NCI-H1105 (cell line): ENCODE results near the gene DTNBP1.
A peak's percentile ranks its signal among the peaks of the same experiment; 100 is the strongest.

ENCODE experiments used
- DNase-seq: peaks from one replicate; lab custom pipeline; 2025; lab: John Stamatoyannopoulos, UW

Gene DTNBP1

DNA sequence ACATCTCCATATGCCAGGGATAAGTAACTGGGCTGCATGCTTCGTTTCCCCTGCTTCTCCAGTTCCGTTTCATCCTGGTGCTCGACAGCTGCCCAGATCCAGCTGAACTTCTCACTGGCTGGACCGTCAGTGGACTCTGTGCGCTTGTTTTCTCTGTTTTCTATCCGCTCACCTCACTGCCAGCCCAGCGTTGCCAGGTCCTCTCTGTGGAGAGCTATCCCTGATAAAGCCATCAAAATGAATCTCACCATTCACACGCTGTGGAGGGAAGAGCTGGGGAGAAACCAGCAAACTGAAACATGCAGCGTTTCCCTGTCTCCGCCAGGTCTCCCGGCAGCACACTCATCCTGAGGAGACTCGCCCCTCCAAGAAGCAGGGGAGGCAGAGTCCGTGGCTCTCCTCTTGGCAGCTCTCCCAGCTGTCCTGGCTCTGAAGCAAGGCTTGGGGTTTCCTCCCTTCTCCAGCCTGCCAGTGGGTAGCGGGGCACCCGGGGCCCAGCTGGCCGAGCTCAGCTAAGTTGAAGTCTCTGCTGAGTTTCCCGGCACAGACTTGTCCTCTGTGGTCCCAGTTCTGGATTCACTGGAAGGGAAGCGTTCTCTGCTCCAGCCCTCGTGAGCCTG, 160.9 kb downstream of the DTNBP1 start:
- DNase-seq, result no peak

GRCh38 chr6:15500901-15501825, 161.7 kb downstream of the DTNBP1 start:
- DNase-seq, result no peak

DNA sequence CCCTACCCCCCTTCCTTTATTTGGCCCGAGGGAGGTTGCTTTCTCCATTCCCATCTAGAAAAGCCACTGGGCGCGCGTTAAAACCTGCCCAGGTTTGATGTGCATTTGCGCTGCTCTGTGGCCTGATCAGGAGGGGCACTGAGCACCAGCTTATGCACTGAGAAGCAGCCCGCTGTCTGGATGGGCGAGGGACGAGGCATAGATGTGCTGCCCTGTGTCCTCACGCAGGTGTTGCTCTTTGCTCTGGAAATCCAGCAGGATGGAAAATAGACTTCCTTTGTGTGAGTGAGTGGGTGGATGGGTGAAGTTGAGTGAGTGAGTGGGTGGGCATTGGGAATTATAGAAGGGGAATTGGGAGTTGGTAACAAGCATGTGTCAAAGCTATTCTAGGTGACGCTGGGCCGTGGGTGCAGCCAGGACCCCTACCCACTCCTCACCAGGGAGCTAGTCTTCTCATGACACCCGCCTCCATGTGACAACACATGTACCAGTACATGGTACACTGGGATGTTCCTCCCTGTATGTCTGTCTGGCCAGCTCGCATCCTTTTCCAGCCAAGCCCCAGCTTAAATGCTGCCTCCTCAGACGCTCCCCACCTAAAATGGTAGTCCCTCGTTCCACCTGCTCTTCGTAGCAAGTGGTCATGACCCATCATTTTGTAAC, 162.6 kb downstream of the DTNBP1 start:
- DNase-seq, result no peak

DNA sequence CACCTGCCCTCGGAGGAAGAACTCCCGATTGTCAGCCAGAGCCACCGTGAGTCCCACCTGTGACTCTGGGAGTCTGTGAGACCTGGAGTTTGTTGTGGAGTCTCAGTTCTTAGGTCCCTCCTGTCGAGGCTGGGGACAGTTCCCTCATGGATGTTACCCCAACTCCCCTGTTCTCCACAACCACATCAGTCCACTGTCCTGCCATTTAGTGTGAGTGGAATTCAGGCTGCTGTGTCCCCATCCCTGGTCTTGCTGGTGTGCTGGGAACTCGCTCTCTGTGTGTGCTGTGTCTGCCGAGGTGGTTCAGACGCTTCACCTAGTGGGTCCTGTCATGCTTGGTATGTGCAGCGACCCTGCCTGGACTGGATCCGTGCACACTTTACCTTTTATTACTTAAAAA, 163.2 kb downstream of the DTNBP1 start:
- no peak for DNase-seq

- DNase-seq, result no peak
These were observed 163.7 kb downstream of the DTNBP1 start for GRCh38 chr6:15499125-15499524.

GRCh38 chr6:15498640-15499039, 164.2 kb downstream of the DTNBP1 start:
- DNase-seq, result no peak

- DNase-seq, result no peak
These were observed 166.3 kb downstream of the DTNBP1 start for GRCh38 chr6:15496345-15497131.

GRCh38 chr6:15495375-15495901, 167.4 kb downstream of the DTNBP1 start:
- no peak for DNase-seq

DNA sequence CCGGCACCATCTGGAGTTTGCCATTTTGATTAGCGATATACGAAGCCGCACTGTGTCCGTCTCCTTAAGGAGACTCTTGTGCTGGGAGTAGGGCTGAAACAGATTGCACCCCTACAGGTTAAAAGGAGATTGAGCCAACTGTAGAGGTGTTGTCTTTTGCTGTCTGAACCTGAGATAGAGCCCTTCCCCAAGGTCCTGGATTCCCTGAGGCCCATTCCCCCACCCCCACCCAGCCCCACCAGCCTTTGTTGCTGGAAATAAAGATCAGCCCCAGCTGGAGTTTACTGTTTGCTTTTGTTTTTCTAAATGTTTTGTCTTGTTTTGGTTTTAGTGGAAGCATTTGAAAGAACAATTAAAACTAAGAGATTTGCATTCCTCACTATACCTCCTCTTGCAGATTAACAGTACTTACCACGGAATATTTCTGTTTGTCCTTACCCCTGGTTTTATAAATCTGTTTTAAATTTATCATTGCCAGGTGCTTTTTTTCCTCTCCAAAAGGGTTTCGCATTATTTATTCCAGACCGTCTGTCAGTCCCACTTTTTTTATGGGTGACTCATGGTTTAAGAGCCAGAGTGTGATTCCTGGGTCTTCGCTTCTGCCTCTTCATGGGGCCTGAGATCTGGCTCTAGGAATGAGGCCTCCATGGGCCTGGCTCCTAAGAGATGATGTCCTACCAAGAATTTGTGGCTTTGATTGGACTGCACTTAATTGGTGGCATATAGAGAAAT, 169.2 kb downstream of the DTNBP1 start:
- DNase-seq, result no peak

DNA sequence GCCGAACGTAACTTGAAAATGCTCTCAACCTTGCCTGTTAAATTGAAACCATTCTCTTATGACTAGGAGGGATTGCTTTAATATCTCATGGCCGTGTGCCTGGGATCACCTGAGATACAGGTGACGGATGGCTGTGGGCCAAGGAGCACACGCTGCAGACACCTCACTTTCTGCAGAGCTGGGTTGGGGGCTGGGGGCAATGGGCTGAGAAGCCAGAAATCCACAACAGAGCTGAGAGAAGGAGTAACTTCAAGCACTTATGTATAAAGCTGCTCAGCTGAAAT, 170.9 kb downstream of the DTNBP1 start:
- no peak for DNase-seq

- DNase-seq, result peak; percentile 28
These were observed 171.4 kb downstream of the DTNBP1 start for GRCh38 chr6:15491255-15491985.

GRCh38 chr6:15490242-15491100, 172.4 kb downstream of the DTNBP1 start:
- DNase-seq, result no peak

DNA sequence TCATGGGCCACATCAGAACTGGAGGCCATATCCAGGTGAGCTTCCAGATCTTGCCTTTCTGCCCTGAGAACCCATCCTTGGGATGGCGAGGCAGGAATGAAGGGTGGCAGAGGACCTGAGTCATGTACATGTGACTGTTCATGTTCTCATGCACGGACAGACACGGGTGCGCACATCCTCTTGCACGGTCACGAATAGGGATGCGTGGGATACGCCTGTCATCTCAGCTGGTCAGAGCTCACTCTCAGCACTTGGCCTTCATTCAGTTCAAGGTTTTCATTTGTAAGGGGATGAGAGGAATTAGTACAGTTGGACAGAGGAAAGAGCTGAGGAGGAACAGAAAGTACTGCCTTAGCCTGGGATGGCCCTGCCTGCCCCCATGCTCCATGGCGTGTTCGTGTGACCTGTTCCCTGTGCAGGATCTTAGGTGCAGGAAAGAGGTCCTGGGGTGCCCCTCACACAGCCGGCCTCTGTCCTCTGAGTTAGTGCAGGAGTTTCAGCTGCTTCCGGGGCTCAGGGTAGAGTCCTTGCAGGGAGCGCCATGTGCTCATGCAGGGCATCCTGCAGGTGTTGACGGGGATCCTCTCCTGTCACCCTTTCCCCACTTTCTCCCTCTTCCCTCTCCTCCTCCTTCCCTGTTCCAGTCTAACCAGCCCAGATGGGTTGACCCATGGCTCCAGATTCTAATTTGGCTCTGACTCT, 173.4 kb downstream of the DTNBP1 start:
- DNase-seq, result no peak

DNA sequence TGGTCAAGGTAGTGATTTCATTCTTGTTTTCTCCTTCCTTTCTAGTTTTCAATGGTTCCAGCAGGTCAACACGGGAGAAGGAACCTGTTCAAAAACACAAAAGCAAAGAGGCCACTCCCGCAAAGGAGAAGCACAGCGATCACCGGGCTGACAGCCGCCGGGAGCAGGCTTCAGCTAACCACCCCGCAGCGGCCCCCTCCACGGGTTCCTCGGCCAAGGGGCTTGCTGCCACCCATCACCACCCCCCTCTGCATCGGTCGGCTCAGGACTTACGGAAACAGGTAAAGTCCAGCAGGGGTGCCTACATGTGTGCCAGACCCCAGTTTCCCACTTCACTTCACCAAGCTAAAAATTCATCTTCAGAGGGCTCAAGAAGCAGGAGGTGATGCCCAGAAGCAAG, 175.6 kb downstream of the DTNBP1 start:
- no peak for DNase-seq

DNA sequence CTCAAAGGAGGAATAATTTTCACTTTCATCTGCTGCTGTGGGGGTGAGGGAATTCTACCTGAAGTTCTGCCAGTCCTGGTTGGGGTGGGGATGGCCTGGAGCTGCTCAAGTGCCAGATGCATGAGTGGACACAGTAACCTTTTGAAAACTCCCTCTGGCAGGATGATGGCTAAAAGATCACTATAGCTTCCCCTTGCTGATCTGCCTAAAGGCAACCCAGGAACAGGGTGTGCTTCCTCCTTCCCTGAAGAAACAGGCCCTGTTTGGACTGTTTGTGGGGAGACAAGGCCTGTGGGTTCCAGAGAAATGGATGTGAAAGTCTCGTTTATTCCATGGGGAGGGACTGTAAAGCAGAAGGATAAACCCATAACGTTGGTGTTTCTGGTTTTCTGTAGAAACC, 176.9 kb downstream of the DTNBP1 start:
- no peak for DNase-seq

DNA sequence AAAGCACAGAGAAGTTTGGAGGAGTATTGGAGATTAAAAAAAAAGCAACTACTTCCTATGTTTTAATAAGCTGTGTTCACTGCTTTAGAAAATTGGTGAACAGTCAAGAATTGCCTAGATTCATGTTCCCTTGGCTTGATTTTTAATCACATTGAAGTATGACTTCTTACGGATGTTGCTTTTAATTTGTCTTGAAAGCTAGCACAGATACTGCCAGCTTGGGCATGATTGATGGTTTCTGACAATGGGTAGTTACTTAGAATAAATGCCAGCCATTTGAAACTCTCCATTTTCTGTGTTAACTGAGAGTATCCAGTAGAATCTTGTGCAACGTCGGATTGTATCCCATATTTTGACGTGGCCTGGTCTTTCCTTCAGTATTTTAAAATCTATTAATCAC, 178.0 kb downstream of the DTNBP1 start:
- no peak for DNase-seq

DNA sequence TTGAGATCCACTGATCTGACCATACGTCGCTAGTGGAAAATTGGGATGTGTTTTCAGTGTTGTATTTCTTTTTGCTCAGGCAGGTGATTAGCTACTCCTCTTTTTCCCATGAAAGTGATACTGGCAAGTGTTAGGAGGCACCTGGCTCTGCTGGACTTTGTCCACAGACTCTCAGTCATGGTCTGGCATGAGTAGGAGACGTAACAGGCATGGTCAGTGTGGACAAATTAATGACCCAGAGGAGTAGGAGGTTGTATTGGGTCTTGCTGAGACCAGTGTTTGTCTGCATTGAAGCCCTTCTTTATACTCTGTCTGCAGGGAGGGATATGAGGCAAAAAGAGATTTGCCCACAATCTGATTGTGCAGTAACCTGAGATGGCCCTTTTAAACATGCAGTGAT, 178.7 kb downstream of the DTNBP1 start:
- no peak for DNase-seq

DNA sequence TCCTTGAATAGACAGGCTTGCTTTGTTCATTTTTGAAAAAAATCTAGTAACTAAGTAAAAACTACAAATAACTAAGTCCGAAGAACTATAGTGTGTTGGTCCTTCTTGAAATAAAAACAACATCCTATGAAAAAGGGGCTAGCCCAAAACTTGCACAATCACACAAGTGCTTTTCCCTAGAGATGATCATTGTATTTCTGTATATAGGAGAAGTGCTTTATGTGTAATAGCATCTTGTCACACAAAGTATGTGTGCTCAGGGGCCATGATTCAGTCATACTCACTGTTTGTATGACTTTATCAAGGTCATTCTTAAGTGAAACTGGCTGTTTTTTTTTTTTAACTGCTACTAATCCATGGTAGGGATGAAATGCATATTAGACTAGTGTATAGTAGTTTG, 179.8 kb downstream of the DTNBP1 start:
- no peak for DNase-seq
